Tibial artery (tissue), 4 donors: ENCODE results near the gene FARP1.

Experiments
- DNase-seq, 2 donors: peaks; one replicate each; pipeline ENCODE4 v3.0.0-alpha.2; 2019
- H3K27ac ChIP-seq, 2 donors: fragments of 200-600 bp; sonication (generic) in 1 of 2; 1 replicate in 1 of 2; 2 replicates in 1 of 2; pipeline ENCODE4 v1.5.1; 2018 to 2019; ENCODE audit warnings: mild to moderate bottlenecking in 1 of 2
- H3K27me3 ChIP-seq, 2 donors: fragments of 200-600 bp; sonication (generic) in 1 of 2; one replicate each; pipeline versions ENCODE4 v1.5.1 to v1.6.0; 2016 to 2019
- H3K36me3 ChIP-seq, 3 donors: fragments of 200-600 bp; sonication (generic) in 2 of 3; one replicate each; pipeline ENCODE4 v1.5.1; 2016 to 2019; ENCODE audit warnings: mild to moderate bottlenecking in 2 of 3
- H3K4me1 ChIP-seq, 4 donors: fragments of 200-600 bp; sonication (generic) in 2 of 4; 1 replicate in 3 of 4; 2 replicates in 1 of 4; pipeline ENCODE4 v1.5.1; 2016 to 2019
- H3K4me3 ChIP-seq, 2 donors: fragments of 200-600 bp; sonication (generic) in 1 of 2; 1 replicate in 1 of 2; 2 replicates in 1 of 2; pipeline ENCODE4 v1.5.1; 2018 to 2019; ENCODE audit warnings: mild to moderate bottlenecking in 2 of 2
- H3K9me3 ChIP-seq, 3 donors: fragments of 200-600 bp; sonication (generic) in 1 of 3; one replicate each; pipeline ENCODE4 v1.5.1; 2016 to 2019
- intact Hi-C: fragments of 100-400 bp; cut with DNase I; formaldehyde crosslinking; loops from one replicate; pipeline ENCODE4 v1.15.0; 2023; ENCODE audit warnings: low total_unique reads
- TF ChIP-seq, protein P1 (sequence below), 2 experiments: fragments of 200-600 bp in 1 of 2; fragments of 450-650 bp in 1 of 2; IDR thresholded peaks; one replicate each; pipeline ENCODE4 v1.5.1; 2017 to 2019; ENCODE audit warnings: antibody characterized with exemption in 2 of 2, mild to moderate bottlenecking in 1 of 2, moderate library complexity in 1 of 2

FARP1 gene

DNA sequence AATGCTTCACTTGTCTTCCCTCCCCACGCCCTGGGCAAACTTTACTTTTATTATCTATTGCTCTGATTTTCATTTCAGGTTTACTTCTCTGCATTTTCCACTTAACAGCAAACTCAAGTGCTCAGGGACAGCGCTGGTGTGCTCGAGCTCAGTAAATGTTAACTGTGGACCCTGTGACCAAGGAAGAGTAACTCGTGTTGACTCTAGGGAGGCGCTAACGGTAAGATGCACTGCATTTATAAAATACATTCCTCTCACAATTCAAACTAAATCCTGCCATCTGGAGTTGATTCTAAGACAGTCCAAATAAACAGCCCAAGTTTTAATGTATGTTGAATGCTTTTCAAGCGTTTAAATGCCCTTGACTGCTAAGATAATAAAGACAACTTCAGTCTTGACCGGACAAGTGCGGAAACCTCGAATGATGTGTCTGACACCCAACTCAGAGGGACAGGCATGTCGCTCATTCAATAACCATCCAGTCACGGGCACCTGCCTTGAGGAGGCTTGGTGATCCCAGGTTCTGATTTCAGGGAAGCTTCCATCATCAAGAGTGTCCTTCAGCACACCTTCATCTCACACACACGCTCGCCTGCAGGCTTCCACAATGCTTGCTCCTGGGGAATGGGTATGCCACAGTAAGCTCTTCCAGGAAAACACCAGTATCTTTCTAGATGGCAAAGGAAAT, 340.9 kb downstream of the FARP1 start:
- H3K36me3 ChIP-seq: peaks cover 0 to 6% (median 0%) of the 10 kb centered on the region in 3 donors
- TF ChIP-seq, protein P1, sequence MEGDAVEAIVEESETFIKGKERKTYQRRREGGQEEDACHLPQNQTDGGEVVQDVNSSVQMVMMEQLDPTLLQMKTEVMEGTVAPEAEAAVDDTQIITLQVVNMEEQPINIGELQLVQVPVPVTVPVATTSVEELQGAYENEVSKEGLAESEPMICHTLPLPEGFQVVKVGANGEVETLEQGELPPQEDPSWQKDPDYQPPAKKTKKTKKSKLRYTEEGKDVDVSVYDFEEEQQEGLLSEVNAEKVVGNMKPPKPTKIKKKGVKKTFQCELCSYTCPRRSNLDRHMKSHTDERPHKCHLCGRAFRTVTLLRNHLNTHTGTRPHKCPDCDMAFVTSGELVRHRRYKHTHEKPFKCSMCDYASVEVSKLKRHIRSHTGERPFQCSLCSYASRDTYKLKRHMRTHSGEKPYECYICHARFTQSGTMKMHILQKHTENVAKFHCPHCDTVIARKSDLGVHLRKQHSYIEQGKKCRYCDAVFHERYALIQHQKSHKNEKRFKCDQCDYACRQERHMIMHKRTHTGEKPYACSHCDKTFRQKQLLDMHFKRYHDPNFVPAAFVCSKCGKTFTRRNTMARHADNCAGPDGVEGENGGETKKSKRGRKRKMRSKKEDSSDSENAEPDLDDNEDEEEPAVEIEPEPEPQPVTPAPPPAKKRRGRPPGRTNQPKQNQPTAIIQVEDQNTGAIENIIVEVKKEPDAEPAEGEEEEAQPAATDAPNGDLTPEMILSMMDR (IDR thresholded peaks at IDR 0.05): no peak
- H3K4me1 ChIP-seq: peaks cover 0 to 51% (median 43%) of the 10 kb centered on the region in 4 donors
- H3K4me3 ChIP-seq: peak overlapping the region in 1 of 2 donors; percentile 31
- intact Hi-C loops: no loop called here
- no peaks in the 10 kb centered on the region for H3K9me3 ChIP-seq
- no peak for DNase-seq
- no peaks in the 10 kb centered on the region for H3K27me3 ChIP-seq
- peak overlapping the region; percentile 76 to 83 for H3K27ac ChIP-seq

DNA sequence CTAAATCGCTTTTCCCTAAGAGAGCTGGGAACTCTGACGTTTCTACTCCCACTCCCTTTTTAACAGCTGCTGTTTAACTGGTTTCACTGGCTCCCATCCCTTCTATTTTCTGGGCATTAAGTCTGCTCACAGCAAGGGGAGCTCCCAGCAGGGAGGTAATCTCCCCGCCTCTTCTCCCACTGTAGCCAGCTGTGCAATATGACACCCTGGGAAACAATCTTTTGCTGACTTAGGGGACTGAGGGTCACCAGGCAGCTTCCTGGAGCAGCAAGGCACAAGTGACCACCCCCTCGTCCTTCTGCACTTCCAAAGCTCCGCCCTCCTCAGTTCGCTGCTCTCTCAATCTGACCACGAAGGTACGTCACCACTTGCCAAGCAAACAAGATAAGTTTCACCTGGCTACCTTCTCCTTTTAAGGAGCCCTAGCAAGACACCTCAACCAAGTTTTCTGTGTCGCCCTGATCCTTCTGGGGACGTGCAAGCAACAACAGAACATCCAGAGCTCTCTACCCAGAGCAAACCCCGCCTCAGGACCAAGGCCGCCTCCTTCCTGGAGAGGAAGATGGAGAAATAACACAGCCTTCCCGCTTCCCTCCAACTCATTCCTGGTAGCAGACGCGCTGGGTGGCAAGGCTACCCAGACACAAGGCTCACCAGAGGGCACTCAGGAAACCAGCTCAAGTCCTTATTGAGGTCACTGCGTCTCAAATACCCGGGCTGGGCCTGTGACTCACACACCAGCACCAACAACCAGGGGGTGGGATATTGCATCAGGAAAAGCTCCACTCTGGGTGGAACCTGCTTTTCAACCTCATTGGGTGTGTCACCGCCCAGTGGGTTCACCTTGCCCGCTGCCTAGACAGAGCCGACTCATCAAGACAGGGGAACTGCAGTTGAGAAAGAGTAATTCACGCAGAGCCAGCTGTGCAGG, 341.7 kb downstream of the FARP1 start:
- no peaks in the 10 kb centered on the region for H3K9me3 ChIP-seq
- H3K27me3 ChIP-seq: no peaks in the 10 kb centered on the region
- peaks cover 0 to 6% (median 0%) of the 10 kb centered on the region in 3 donors for H3K36me3 ChIP-seq
- TF ChIP-seq, protein P1 (IDR thresholded peaks at IDR 0.05): no peak
- H3K4me3 ChIP-seq: peak overlapping the region; percentile 6 to 31
- H3K4me1 ChIP-seq: peaks cover 0 to 51% (median 45%) of the 10 kb centered on the region in 4 donors
- intact Hi-C loops: loop anchor here (1.0 kb wide), 1 partner anchor 93 kb away; the partner anchor contains the start of gene STK24
- peak overlapping the region; percentile 76 to 83 for H3K27ac ChIP-seq
- peak; percentile 90 to 95 for DNase-seq

DNA sequence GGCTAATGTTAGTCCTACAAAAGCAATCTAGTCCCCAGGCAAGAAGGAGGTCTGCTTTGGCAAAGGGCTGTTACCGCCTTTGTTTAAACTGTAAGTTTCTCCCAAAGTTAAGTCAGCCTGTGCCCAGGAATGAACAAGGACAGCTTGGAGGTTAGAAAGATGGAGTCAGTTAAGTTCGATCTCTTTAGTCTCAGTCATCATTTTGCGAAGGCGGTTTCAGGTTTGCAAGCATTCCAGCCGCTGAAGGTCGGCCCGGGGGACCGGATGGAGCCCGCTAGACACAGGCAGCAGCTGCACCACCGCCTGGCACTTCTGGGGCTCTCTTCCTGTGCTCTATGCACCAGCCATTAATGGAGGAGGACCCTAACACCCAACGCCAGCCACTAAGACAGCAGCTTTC, 342.7 kb downstream of the FARP1 start:
- Histone ChIP-seq H3K27ac (peak overlapping the region; percentile 76 to 83), H3K36me3 (peaks cover 0 to 6% (median 0%) of the 10 kb centered on the region in 3 donors), H3K4me3 (no peak overlapping the region), H3K4me1 (peaks cover 0 to 59% (median 50%) of the 10 kb centered on the region in 4 donors), H3K27me3 (no peaks in the 10 kb centered on the region), H3K9me3 (no peaks in the 10 kb centered on the region)
- TF ChIP-seq, protein P1 (IDR thresholded peaks at IDR 0.05): no peak
- intact Hi-C loops: loop anchor here (1.0 kb wide), 1 partner anchor 92 kb away; the partner anchor contains the start of gene STK24
- DNase-seq: no peak

DNA sequence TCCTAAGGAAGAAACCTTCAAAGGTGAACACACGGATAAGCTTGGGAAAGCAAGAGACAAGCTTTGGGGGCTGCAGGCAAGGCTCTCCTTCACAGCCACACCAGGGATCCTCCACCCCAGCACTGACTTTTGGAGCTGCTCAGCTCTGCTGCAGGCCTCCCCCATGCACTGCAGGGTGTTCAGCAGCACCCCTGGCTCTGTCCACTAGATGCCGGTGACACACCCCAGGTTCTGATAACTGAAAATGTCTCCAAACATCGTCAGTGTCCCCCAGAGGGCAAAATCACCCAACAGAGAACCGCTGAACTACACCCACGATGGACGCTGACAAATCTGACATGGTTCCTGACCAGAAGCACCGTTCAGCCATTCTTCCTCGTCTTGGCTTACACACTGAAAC, 343.5 kb downstream of the FARP1 start:
- no peak overlapping the region for H3K4me3 ChIP-seq
- no peak overlapping the region for H3K27ac ChIP-seq
- H3K4me1 ChIP-seq: peaks cover 0 to 66% (median 53%) of the 10 kb centered on the region in 4 donors
- H3K36me3 ChIP-seq: no peaks in the 10 kb centered on the region
- TF ChIP-seq, protein P1 (IDR thresholded peaks at IDR 0.05): no peak
- no peaks in the 10 kb centered on the region for H3K27me3 ChIP-seq
- no peak for DNase-seq
- intact Hi-C loops: no loop called here
- H3K9me3 ChIP-seq: no peaks in the 10 kb centered on the region

DNA sequence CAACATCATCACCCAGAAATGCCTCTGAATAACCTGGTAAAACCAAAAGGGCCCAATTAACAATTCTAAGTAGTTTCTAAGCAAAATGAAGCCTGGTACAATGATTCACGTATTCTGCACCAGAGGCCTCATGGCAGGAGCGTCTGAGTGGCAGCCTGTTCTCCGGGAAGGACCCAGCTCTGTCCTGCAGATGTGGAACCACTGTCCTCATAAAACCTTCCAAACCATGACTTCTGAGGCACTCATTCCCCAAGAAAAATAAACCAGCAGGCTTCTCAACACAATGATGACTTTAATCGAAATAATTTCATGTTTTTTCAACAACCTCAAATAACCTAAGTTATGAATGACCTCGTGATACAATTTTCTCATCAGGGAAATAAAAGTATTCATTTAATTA, 344.1 kb downstream of the FARP1 start:
- Histone ChIP-seq H3K9me3 (no peaks in the 10 kb centered on the region), H3K4me3 (no peak overlapping the region), H3K27ac (no peak overlapping the region), H3K4me1 (peaks cover 0 to 68% (median 51%) of the 10 kb centered on the region in 4 donors), H3K27me3 (no peaks in the 10 kb centered on the region), H3K36me3 (no peaks in the 10 kb centered on the region)
- DNase-seq: no peak
- intact Hi-C loops: no loop called here
- TF ChIP-seq, protein P1 (IDR thresholded peaks at IDR 0.05): no peak
